Fibroblast of skin of right quadriceps (primary cell): ENCODE data around the gene CD68.
A peak's percentile ranks its signal among the peaks of the same experiment; 100 is the strongest.
"Not testable (repeated sequence)": the region's sequence is repeated elsewhere in the genome, so short reads cannot be mapped to it uniquely, and the experiment has no call there.

Experiments
- DNase-seq: peaks from one replicate; pipeline ENCODE4 v3.0.0-alpha.2; 2013

Gene CD68

GRCh38 chr17:7580604-7581575 is 1.5 kb downstream of the CD68 start:
- DNase-seq: no peak

- DNase-seq: no peak
These were observed 3.2 kb downstream of the CD68 start for GRCh38 chr17:7582396-7583252.

GRCh38 chr17:7583253-7584109 is 4.0 kb downstream of the CD68 start, which contains the start of gene MPDU1:
Gene MPDU1 (plus strand): TSS chr17:7583852. CDS start chr17:7583863, 11 bp downstream.
- DNase-seq: peak; percentile 98

- no peak for DNase-seq
These were observed 7.4 kb downstream of the CD68 start for GRCh38 chr17:7586673-7587419.

GRCh38 chr17:7587420-7588151 is 8.1 kb downstream of the CD68 start:
- DNase-seq: peak; percentile 94

GRCh38 chr17:7588553-7589203 is 9.2 kb downstream of the CD68 start:
- DNase-seq: no peak

GRCh38 chr17:7589204-7589868 is 9.9 kb downstream of the CD68 start:
- peak; percentile 80 for DNase-seq

- DNase-seq: no peak
These were observed 10.7 kb downstream of the CD68 start, which contains the start of gene SOX15 for GRCh38 chr17:7589891-7590691. Gene SOX15 (minus strand): TSS chr17:7590094. CDS start chr17:7589676, 418 bp downstream.

GRCh38 chr17:7590743-7591142 is 11.3 kb downstream of the CD68 start:
- DNase-seq: peak; percentile 58

GRCh38 chr17:7591596-7591995 is 12.2 kb downstream of the CD68 start:
- no peak for DNase-seq

GRCh38 chr17:7592422-7593021 is 13.1 kb downstream of the CD68 start:
- no peak for DNase-seq

GRCh38 chr17:7593296-7593695 is 13.9 kb downstream of the CD68 start:
- DNase-seq: no peak

GRCh38 chr17:7597561-7597960 is 18.1 kb downstream of the CD68 start:
- DNase-seq: not testable (repeated sequence)

GRCh38 chr17:7606280-7606679 is 26.8 kb downstream of the CD68 start:
- DNase-seq: no peak

GRCh38 chr17:7610641-7611040 is 31.2 kb downstream of the CD68 start:
- DNase-seq: no peak

- no peak for DNase-seq
These were observed 32.3 kb downstream of the CD68 start for GRCh38 chr17:7611635-7612293.

- no peak for DNase-seq
These were observed 32.8 kb downstream of the CD68 start for GRCh38 chr17:7612294-7612640.
